H1 (cell line): ENCODE measurements around the gene PLD6. TPM values are rescaled to one million over a fixed set of nuclear protein-coding genes. Genes with fewer than 3 reads are reported as not detected.

ENCODE experiments used
- CTCF ChIA-PET: fragments of 300-600 bp; sonication (Branson Sonifier 250); formaldehyde crosslinking; loops from one replicate; lab custom pipeline; 2021; ENCODE audit not compliant: partially characterized antibody; lab: Charles Lee
- POLR2A ChIA-PET: fragments of 300-600 bp; sonication (Branson Sonifier 250); formaldehyde crosslinking; loops from one replicate; lab custom pipeline; 2021; ENCODE audit warnings: inconsistent platforms; ENCODE audit not compliant: partially characterized antibody; lab: Charles Lee
- DNase-seq, 2 experiments: peaks; one replicate each; pipeline versions ENCODE4 v3.0.0 to v3.0.0-alpha.2; 2010 to 2022; ENCODE audit warnings: low spot score in 2 of 2, low read depth in 1 of 2, mixed read lengths in 1 of 2
- FAIRE-seq: peaks from 2 replicates; lab custom pipeline; 2011; peaks lifted over from hg19 to GRCh38; lab: Jason Lieb, UNC
- H2AFZ ChIP-seq: 2 replicates; pipeline ENCODE4 v1.8.1; 2012; ENCODE audit warnings: low read length, inconsistent platforms
- H2AK5ac ChIP-seq: 2 replicates; pipeline ENCODE4 v1.6.1; 2013; ENCODE audit warnings: low read depth, low read length
- H2BK120ac ChIP-seq: replicated peaks from 2 replicates; pipeline ENCODE3; 2013; ENCODE audit warnings: low read depth, low read length, inconsistent platforms
- H2BK12ac ChIP-seq: 2 replicates; pipeline ENCODE4 v1.6.1; 2013; ENCODE audit warnings: low read depth, low read length
- H2BK15ac ChIP-seq: 2 replicates; pipeline ENCODE4 v1.6.1; 2013; ENCODE audit warnings: low read length
- H2BK20ac ChIP-seq: 2 replicates; pipeline ENCODE4 v1.6.1; 2013; ENCODE audit warnings: low read length
- H2BK5ac ChIP-seq: 2 replicates; pipeline ENCODE4 v1.6.1; 2013; ENCODE audit warnings: low read depth, low read length
- H3K14ac ChIP-seq: 2 replicates; pipeline ENCODE4 v1.6.1; 2013; ENCODE audit warnings: inconsistent platforms; ENCODE audit not compliant: insufficient read length
- H3K18ac ChIP-seq: 2 replicates; pipeline ENCODE4 v1.6.1; 2013; ENCODE audit warnings: low read length; ENCODE audit errors: extremely low read depth
- H3K23ac ChIP-seq: 2 replicates; pipeline ENCODE4 v1.6.1; 2013; ENCODE audit warnings: inconsistent platforms; ENCODE audit not compliant: insufficient read length
- H3K23me2 ChIP-seq: 2 replicates; pipeline ENCODE4 v1.6.1; 2013; ENCODE audit warnings: low read depth, low read length
- H3K27ac ChIP-seq: 2 replicates; pipeline ENCODE4 v1.6.1; 2011; ENCODE audit warnings: low read depth, low read length, inconsistent platforms
- H3K27me3 ChIP-seq, 4 experiments: replicated peaks in 1 of 4; 1 replicate in 1 of 4; 2 replicates in 3 of 4; pipeline versions ENCODE4 v1.6.1 to v1.8.1; 2011 to 2013; ENCODE audit warnings: low read length in 3 of 4, mild to moderate bottlenecking in 3 of 4, inconsistent platforms in 2 of 4, mixed read lengths in 2 of 4, moderate library complexity in 1 of 4; ENCODE audit not compliant: control insufficient read depth in 3 of 4, insufficient read depth in 3 of 4; ENCODE audit errors: extremely low read depth in 1 of 4
- H3K36me3 ChIP-seq, 4 experiments: 2 replicates each; pipeline versions ENCODE4 v1.6.1 to v1.8.1; 2011 to 2013; ENCODE audit warnings: mild to moderate bottlenecking in 4 of 4, low read length in 3 of 4, moderate library complexity in 2 of 4, control low read depth in 1 of 4, inconsistent platforms in 1 of 4; ENCODE audit not compliant: insufficient read depth in 4 of 4, control insufficient read depth in 2 of 4
- H3K4ac ChIP-seq: replicated peaks from 2 replicates; pipeline ENCODE3; 2013; ENCODE audit warnings: low read length, low read depth, mixed read lengths, inconsistent platforms; ENCODE audit not compliant: insufficient read length
- H3K4me1 ChIP-seq, 4 experiments: replicated peaks in 1 of 4; 1 replicate in 1 of 4; 2 replicates in 3 of 4; pipeline versions ENCODE4 v1.6.1 to v1.8.1; 2011 to 2013; ENCODE audit warnings: low read length in 3 of 4, inconsistent platforms in 2 of 4, mixed read lengths in 1 of 4; ENCODE audit not compliant: insufficient read depth in 4 of 4, control insufficient read depth in 3 of 4
- H3K4me2 ChIP-seq, 2 experiments: 2 replicates each; pipeline versions ENCODE4 v1.6.1 to v1.8.1; 2011 to 2013; ENCODE audit warnings: low read depth in 2 of 2, low read length in 2 of 2, control low read depth in 1 of 2, inconsistent platforms in 1 of 2, mild to moderate bottlenecking in 1 of 2; ENCODE audit not compliant: insufficient read depth in 1 of 2
- H3K4me3 ChIP-seq, 4 experiments: fragments of 200-600, 300-600 bp in 1 of 4; sonication (generic), shearing (Covaris generic), sonication (Bioruptor Twin) in 1 of 4; 2 replicates each; pipeline versions ENCODE4 v1.5.1 to v1.8.1; 2011 to 2016; ENCODE audit warnings: low read length in 4 of 4, low read depth in 3 of 4, control low read depth in 2 of 4, inconsistent platforms in 2 of 4, mild to moderate bottlenecking in 2 of 4, mixed read lengths in 1 of 4, moderate library complexity in 1 of 4; ENCODE audit not compliant: insufficient read depth in 2 of 4; ENCODE audit errors: extremely low read depth in 1 of 4
- H3K56ac ChIP-seq: replicated peaks from 2 replicates; pipeline ENCODE3; 2013; ENCODE audit warnings: low read depth, mild to moderate bottlenecking, mixed read lengths, low read length, inconsistent platforms; ENCODE audit not compliant: insufficient read length
- H3K79me1 ChIP-seq: 2 replicates; pipeline ENCODE4 v1.6.1; 2013; ENCODE audit warnings: low read depth, low read length, control low read depth
- H3K79me2 ChIP-seq, 2 experiments: 2 replicates each; pipeline versions ENCODE4 v1.6.1 to v1.8.1; 2012 to 2013; ENCODE audit warnings: low read length in 2 of 2, mild to moderate bottlenecking in 2 of 2, inconsistent platforms in 1 of 2; ENCODE audit not compliant: insufficient read depth in 2 of 2, control insufficient read depth in 1 of 2
- H3K9ac ChIP-seq, 4 experiments: replicated peaks in 1 of 4; 1 replicate in 1 of 4; 2 replicates in 3 of 4; pipeline versions ENCODE4 v1.6.1 to v1.8.1; 2011 to 2013; ENCODE audit warnings: low read depth in 3 of 4, low read length in 3 of 4, control low read depth in 2 of 4, mild to moderate bottlenecking in 2 of 4, moderate library complexity in 2 of 4, inconsistent platforms in 1 of 4; ENCODE audit errors: extremely low read depth in 1 of 4
- H3K9me3 ChIP-seq, 2 experiments: 2 replicates each; pipeline versions ENCODE4 v1.6.1 to v1.8.1; 2012 to 2013; ENCODE audit warnings: mild to moderate bottlenecking in 2 of 2, moderate library complexity in 2 of 2, control low read depth in 1 of 2, inconsistent platforms in 1 of 2, low read depth in 1 of 2, low read length in 1 of 2, mixed read lengths in 1 of 2; ENCODE audit not compliant: insufficient read depth in 2 of 2
- H4K20me1 ChIP-seq, 2 experiments: replicated peaks in 1 of 2; 2 replicates each; pipeline versions ENCODE3 to v1.8.1; 2011 to 2013; ENCODE audit warnings: inconsistent platforms in 2 of 2, low read length in 2 of 2, mild to moderate bottlenecking in 1 of 2; ENCODE audit not compliant: insufficient read depth in 2 of 2, control insufficient read depth in 1 of 2
- H4K5ac ChIP-seq: 2 replicates; pipeline ENCODE4 v1.6.1; 2013; ENCODE audit warnings: low read length, low read depth, mixed read lengths, inconsistent platforms; ENCODE audit not compliant: insufficient read length
- H4K8ac ChIP-seq: 2 replicates; pipeline ENCODE4 v1.8.0; 2013; ENCODE audit warnings: mild to moderate bottlenecking, moderate library complexity, low read length, inconsistent platforms; ENCODE audit not compliant: insufficient read depth; ENCODE audit errors: extremely low read depth
- H4K91ac ChIP-seq: replicated peaks from 2 replicates; pipeline ENCODE3; 2013; ENCODE audit warnings: low read length, mixed read lengths, inconsistent platforms; ENCODE audit not compliant: insufficient read length
- FOSL1 ChIP-seq: IDR thresholded peaks from 2 replicates; pipeline ENCODE4 v1.6.1; 2011; ENCODE audit warnings: mild to moderate bottlenecking, low read depth, low read length, moderate library complexity; ENCODE audit not compliant: insufficient read depth
- WGBS, 2 experiments: shearing (Covaris generic) in 1 of 2; methylation state at CpG; one replicate each; pipeline versions ENCODE4 v1.1.6 to v1.1.7; 2013 to 2015; ENCODE audit warnings: low lambda C conversion rate in 2 of 2, mixed read lengths in 2 of 2, inconsistent platforms in 1 of 2, low coverage in 1 of 2, missing lambda C conversion rate in 1 of 2; ENCODE audit not compliant: insufficient replicate concordance in 2 of 2, insufficient coverage in 1 of 2, insufficient read length in 1 of 2; ENCODE audit errors: extremely low coverage in 1 of 2, missing lambda C conversion rate in 1 of 2; 5-methylcytosine and 5-hydroxymethylcytosine counted together
- polyA plus RNA-seq, 7 experiments: library from polyadenylated mRNA; depleted of rRNA in 3 of 7; stranded (reverse) in 5 of 7; unstranded in 2 of 7; fragments of >200 nt in 5 of 7; fragments of 200-250 nt in 2 of 7; gene quantifications; 1 replicate in 5 of 7; 2 replicates in 1 of 7; 4 replicates in 1 of 7; pipeline versions ENCODE4 v1.2.1 to v1.2.3, GENCODE V29; 2011 to 2013; ENCODE audit warnings: missing spikeins in 2 of 7, mixed read lengths in 2 of 7
- total RNA-seq: library from RNA; stranded (reverse); fragmentation: NEBNext Ultra II Directional; extraction: Animal tissue kit (Norgen Biotek cat#: 25700); gene quantifications from 2 replicates; pipeline ENCODE4 v1.2.1, GENCODE V29; 2021

Gene PLD6
- total and polyA plus RNA-seq, 2 of the 8 experiments (the other 6 are each of a cell fraction or from before 2014, with no cell fraction given): 0.20 to 0.22 TPM

DNA sequence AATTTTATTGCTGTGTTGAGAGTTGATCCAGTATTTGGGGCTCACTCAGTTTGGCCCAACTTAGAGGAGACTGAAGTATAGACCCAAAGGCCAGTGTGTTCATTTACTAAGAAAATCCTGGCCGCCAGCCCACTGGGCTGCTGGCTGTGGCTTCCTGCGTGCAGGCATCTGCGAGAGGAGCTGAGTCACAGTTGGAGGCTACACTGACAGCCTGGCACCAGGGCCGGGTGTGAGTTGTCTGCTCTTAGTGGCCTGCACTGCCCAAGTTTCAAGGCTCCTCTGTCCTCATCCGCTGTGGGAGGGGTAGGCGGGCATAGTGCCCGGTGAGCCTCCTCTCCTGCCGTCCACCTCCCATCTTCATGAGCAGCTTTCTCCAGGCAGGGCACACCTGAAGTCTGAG, 54.2 kb downstream of the PLD6 start:
- no peak overlapping the region for H3K27ac ChIP-seq
- no peak overlapping the region for H3K4me2 ChIP-seq

More for the DNA sequence above, 54.2 kb downstream of the PLD6 start:
- H3K36me3 ChIP-seq: peaks cover 5 to 30% (median 14%) of the 10 kb centered on the region in 4 experiments; a peak in 7 of 8 replicates
- no peaks in the 10 kb centered on the region for H3K4me1 ChIP-seq
- no peak overlapping the region for H2AFZ ChIP-seq
- H3K9ac ChIP-seq: no peak overlapping the region
- ChIA-PET POLR2A (no interaction called here), CTCF (interaction anchor here (0.7 to 6.8 kb wide), 2 partner anchors 9 to 20 kb away, joined by 3 to 67 read pairs; no protein-coding TSS in a partner anchor)
- no peak overlapping the region for H4K8ac ChIP-seq
- H3K56ac ChIP-seq: no peak overlapping the region
- no peak overlapping the region for H2BK120ac ChIP-seq
- DNase-seq (no peak), FAIRE-seq (no peak)
- H2BK20ac ChIP-seq: no peak overlapping the region
- H3K23ac ChIP-seq: no peak overlapping the region
- H2BK5ac ChIP-seq: no peak overlapping the region
- 90% methylated on average over 8 of the region's 8 CpGs; no CpG with 5 or more reads in 1 of the 2 experiments for WGBS, 2 experiments
- TF ChIP-seq FOSL1: no peak
- no peak overlapping the region for H3K14ac ChIP-seq
- H3K4me3 ChIP-seq: no peak overlapping the region
- H3K23me2 ChIP-seq: no peaks in the 10 kb centered on the region
- H2AK5ac ChIP-seq: no peak overlapping the region
- no peak overlapping the region for H4K5ac ChIP-seq
- H3K18ac ChIP-seq: no peak overlapping the region
- no peaks in the 10 kb centered on the region for H3K79me2 ChIP-seq
- no peak overlapping the region for H2BK12ac ChIP-seq
- H3K4ac ChIP-seq: no peak overlapping the region
- H3K27me3 ChIP-seq: no peaks in the 10 kb centered on the region
- peaks cover 2 to 3% of the 10 kb centered on the region in 2 experiments for H4K20me1 ChIP-seq
- H3K9me3 ChIP-seq: no peaks in the 10 kb centered on the region
- H4K91ac ChIP-seq: no peak overlapping the region
- no peak overlapping the region for H2BK15ac ChIP-seq
- H3K79me1 ChIP-seq: no peaks in the 10 kb centered on the region
